ENCODE results near the gene ADAM22.

DNA sequence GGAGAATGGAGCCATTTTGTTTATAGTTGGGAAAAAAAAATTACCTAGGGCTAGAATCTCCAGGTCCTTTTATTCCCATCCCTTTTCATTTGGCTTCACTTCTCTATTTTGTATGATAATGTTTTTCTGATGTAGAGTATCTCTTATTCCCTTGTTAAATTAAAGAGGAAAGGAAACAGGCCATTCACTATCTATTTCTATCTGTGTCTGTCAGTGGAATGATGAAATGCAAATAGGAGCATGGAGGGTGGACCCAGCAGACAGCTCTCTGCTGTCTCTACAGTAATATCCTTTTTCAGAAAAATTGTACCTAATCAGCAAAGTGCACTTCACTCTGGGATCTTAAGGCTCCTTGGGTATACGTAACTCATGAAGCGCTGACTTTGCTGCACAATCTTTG is 149.8 kb downstream of the ADAM22 start:
- no peak for TF ChIP-seq CTCF (IDR thresholded peaks at IDR 0.05)
- TF ChIP-seq EZH2 (IDR thresholded peaks at IDR 0.05; ENCODE audit: borderline replicate concordance, insufficient read depth, low read depth, low read length, poor library complexity, severe bottlenecking): no peak
